GM12878 (cell line): Measurements from ENCODE around the gene LRCH3. TPM values are rescaled to one million over a fixed set of nuclear protein-coding genes. Genes with fewer than 3 reads are reported as not detected.

Source experiments
- ATAC-seq: fragments of 200-7000 bp; cut with Tn5 transposase; 3 replicates; pipeline ENCODE4 v1.9.1; 2020; ENCODE audit warnings: mild to moderate bottlenecking, moderate library complexity
- BruUV-seq: library from RNA; stranded (reverse); fragments of 400-500 nt; replicated peaks from 2 replicates; lab custom pipeline; 2021; lab: Mats Ljungman, UMichigan
- CTCF ChIA-PET: fragments of 300-600 bp; sonication (Branson Sonifier 250); formaldehyde crosslinking; extraction: SDS; loops from one replicate; lab custom pipeline; 2021; ENCODE audit warnings: inconsistent platforms; lab: Yijun Ruan, JAX
- POLR2A ChIA-PET: fragments of 350-600 bp; formaldehyde crosslinking; extraction: SDS; loops from one replicate; lab custom pipeline; 2021; ENCODE audit warnings: inconsistent platforms; lab: Charles Lee
- RAD21 ChIA-PET: fragments of 300-600 bp; sonication (Branson Sonifier 250); formaldehyde crosslinking; loops from one replicate; lab custom pipeline; 2023; ENCODE audit warnings: antibody characterized with exemption; ENCODE audit not compliant: unreplicated experiment; lab: Charles Lee
- SMC1A ChIA-PET: fragments of 300-600 bp; sonication (Branson Sonifier 250); formaldehyde crosslinking; loops from one replicate; lab custom pipeline; 2023; ENCODE audit not compliant: unreplicated experiment, uncharacterized antibody; lab: Charles Lee
- DNase-seq: peaks from one replicate; pipeline ENCODE4 v3.0.0-alpha.2; 2011; ENCODE audit warnings: low read depth, low spot score
- FAIRE-seq: peaks from 3 replicates; lab custom pipeline; 2011; peaks lifted over from hg19 to GRCh38; lab: Jason Lieb, UNC
- H2AFZ ChIP-seq: 2 replicates; pipeline ENCODE4 v1.6.0; 2011; ENCODE audit warnings: low read depth, low read length, control low read depth; ENCODE audit not compliant: control insufficient read depth
- H3K27ac ChIP-seq: 2 replicates; pipeline ENCODE4 v1.5.1; 2011; ENCODE audit warnings: control low read depth; ENCODE audit not compliant: control insufficient read depth, insufficient read depth
- H3K27me3 ChIP-seq, 2 experiments: replicated peaks in 1 of 2; 2 replicates each; pipeline versions ENCODE4 v1.6.0 to v1.6.1; 2011; ENCODE audit warnings: low read length in 1 of 2; ENCODE audit not compliant: control insufficient read depth in 2 of 2, insufficient read depth in 2 of 2
- H3K36me3 ChIP-seq, 2 experiments: 2 replicates each; pipeline ENCODE4 v1.5.1; 2011; ENCODE audit warnings: low read length in 1 of 2; ENCODE audit not compliant: control insufficient read depth in 2 of 2, insufficient read depth in 2 of 2
- H3K4me1 ChIP-seq: 2 replicates; pipeline ENCODE4 v1.6.1; 2011; ENCODE audit warnings: mild to moderate bottlenecking, low read length, moderate library complexity, mixed read lengths; ENCODE audit not compliant: control insufficient read depth, insufficient read depth
- H3K4me2 ChIP-seq: 2 replicates; pipeline ENCODE4 v1.6.0; 2011; ENCODE audit warnings: control low read depth; ENCODE audit not compliant: control insufficient read depth, insufficient read depth
- H3K4me3 ChIP-seq: fragments of 200-600 bp; sonication (generic); 2 replicates; pipeline ENCODE4 v1.5.1; 2016
- H3K79me2 ChIP-seq: 2 replicates; pipeline ENCODE4 v1.6.0; 2011; ENCODE audit warnings: low read length; ENCODE audit not compliant: control insufficient read depth, insufficient read depth
- H3K9ac ChIP-seq: 2 replicates; pipeline ENCODE4 v1.8.0; 2011; ENCODE audit warnings: low read length, control low read depth, mixed read lengths; ENCODE audit not compliant: control insufficient read depth, insufficient read depth
- H3K9me3 ChIP-seq: replicated peaks from 3 replicates; pipeline ENCODE4 v1.5.1; 2011; ENCODE audit warnings: mild to moderate bottlenecking, low read length; ENCODE audit not compliant: control insufficient read depth, insufficient read depth
- H4K20me1 ChIP-seq: 2 replicates; pipeline ENCODE4 v1.6.0; 2011; ENCODE audit not compliant: control insufficient read depth, insufficient read depth
- ASH2L ChIP-seq: fragments of 300-600, 200-600 bp; sonication (generic); IDR thresholded peaks from 2 replicates; pipeline ENCODE4 v1.6.1; 2017; ENCODE audit warnings: low read depth, mild to moderate bottlenecking, borderline replicate concordance
- CHD4 ChIP-seq: fragments of 200-600 bp; sonication (generic); IDR thresholded peaks from 2 replicates; pipeline ENCODE4 v1.6.1; 2016; ENCODE audit warnings: mild to moderate bottlenecking
- ETV6 ChIP-seq, 2 experiments: fragments of 450-650 bp in 1 of 2; IDR thresholded peaks in 1 of 2; conservative IDR thresholded peaks in 1 of 2; 2 replicates each; pipeline ENCODE4 v1.6.1; 2014; ENCODE audit warnings: antibody characterized with exemption in 1 of 2, borderline replicate concordance in 1 of 2, low read depth in 1 of 2, mild to moderate bottlenecking in 1 of 2, moderate library complexity in 1 of 2
- EZH2 ChIP-seq: IDR thresholded peaks from 2 replicates; pipeline ENCODE4 v1.6.1; 2012; ENCODE audit warnings: low read depth, mild to moderate bottlenecking, control low read depth, inconsistent platforms, low read length, borderline replicate concordance; ENCODE audit not compliant: control insufficient read depth
- GATAD2B ChIP-seq: fragments of 450-650 bp; conservative IDR thresholded peaks from 2 replicates; pipeline ENCODE4 v1.6.1; 2017; ENCODE audit warnings: low read depth, mild to moderate bottlenecking, moderate library complexity
- MYC ChIP-seq: IDR thresholded peaks from 2 replicates; pipeline ENCODE4 v1.6.1; 2011; ENCODE audit warnings: mild to moderate bottlenecking, low read length, moderate library complexity, inconsistent platforms; ENCODE audit not compliant: insufficient read depth, insufficient replicate concordance, insufficient read length, severe bottlenecking
- NR2C2 ChIP-seq: IDR thresholded peaks from 2 replicates; pipeline ENCODE4 v1.6.1; 2011; ENCODE audit warnings: borderline replicate concordance, low read depth; ENCODE audit not compliant: control insufficient read depth, insufficient read length
- PBX3 ChIP-seq: IDR thresholded peaks from 2 replicates; pipeline ENCODE4 v1.6.1; 2011; ENCODE audit warnings: mild to moderate bottlenecking, low read depth, low read length, moderate library complexity; ENCODE audit not compliant: insufficient replicate concordance
- RAD21 ChIP-seq: IDR thresholded peaks from 2 replicates; pipeline ENCODE4 v1.6.1; 2011; ENCODE audit warnings: mild to moderate bottlenecking, low read depth, low read length, moderate library complexity; ENCODE audit not compliant: insufficient read depth
- ZSCAN29 ChIP-seq: fragments of 450-650 bp; IDR thresholded peaks from 2 replicates; pipeline ENCODE4 v1.6.1; 2017; ENCODE audit warnings: mild to moderate bottlenecking, moderate library complexity
- WGBS: methylation state at CpG from one replicate; pipeline ENCODE4 v1.1.6; 2016; ENCODE audit warnings: low lambda C conversion rate; ENCODE audit not compliant: insufficient replicate concordance, insufficient coverage; ENCODE audit errors: missing lambda C conversion rate; 5-methylcytosine and 5-hydroxymethylcytosine counted together
- in situ Hi-C: fragments of 300-500 bp; cut with MboI; formaldehyde crosslinking; loops from 9 replicates; pipeline ENCODE4 v1.14.3; 2018; ENCODE audit warnings: mixed read lengths
- intact Hi-C: fragments of 100-400 bp; cut with micrococcal nuclease; formaldehyde crosslinking; loops from one replicate; pipeline ENCODE4 v1.14.2; 2022; ENCODE audit not compliant: unreplicated experiment
- polyA plus RNA-seq, 11 experiments: library from polyadenylated mRNA; depleted of rRNA in 4 of 11; unstranded in 6 of 11; stranded (reverse) in 5 of 11; fragments of >200 nt; fragmentation: Nextera tagmentation in 4 of 11; fragmentation: Illumina TruSeq in 1 of 11; extraction: Ambion mirVana in 4 of 11; extraction: Trizol in 1 of 11; gene quantifications; 1 replicate in 1 of 11; 2 replicates in 10 of 11; pipeline versions ENCODE4 v1.2.1 to v1.2.3, GENCODE V29; 2011 to 2016; ENCODE audit warnings: inconsistent platforms in 2 of 11, missing spikeins in 2 of 11, low read depth in 1 of 11
- total RNA-seq, 4 experiments: library from RNA; depleted of rRNA in 3 of 4; stranded (reverse); fragments of >200 nt in 3 of 4; fragmentation: Illumina TruSeq in 1 of 4; extraction: Trizol in 1 of 4; gene quantifications; 2 replicates each; pipeline versions ENCODE4 v1.2.1 to v1.2.3, GENCODE V29; 2013 to 2021
- TF ChIP-seq, protein P1 (sequence below): fragments of 450-650 bp; IDR thresholded peaks from 2 replicates; pipeline ENCODE4 v1.6.1; 2017; ENCODE audit warnings: mild to moderate bottlenecking, low read depth, inconsistent platforms; ENCODE audit not compliant: poor library complexity, severe bottlenecking
- TF ChIP-seq, protein P2 (sequence below): fragments of 450-650 bp; formaldehyde crosslinking; IDR thresholded peaks from 2 replicates; pipeline ENCODE4 v1.4.0; 2022; ENCODE audit warnings: mild to moderate bottlenecking, moderate library complexity
- TF ChIP-seq, protein P3 (sequence below): fragments of 450-650 bp; IDR thresholded peaks from 2 replicates; pipeline ENCODE4 v1.6.1; 2017; ENCODE audit warnings: mild to moderate bottlenecking

Gene LRCH3
- total and polyA plus RNA-seq, 10 of the 15 experiments (the other 5 are each of a cell fraction or from before 2014, with no cell fraction given) = 3.9 to 136 (median 40.6) TPM

DNA sequence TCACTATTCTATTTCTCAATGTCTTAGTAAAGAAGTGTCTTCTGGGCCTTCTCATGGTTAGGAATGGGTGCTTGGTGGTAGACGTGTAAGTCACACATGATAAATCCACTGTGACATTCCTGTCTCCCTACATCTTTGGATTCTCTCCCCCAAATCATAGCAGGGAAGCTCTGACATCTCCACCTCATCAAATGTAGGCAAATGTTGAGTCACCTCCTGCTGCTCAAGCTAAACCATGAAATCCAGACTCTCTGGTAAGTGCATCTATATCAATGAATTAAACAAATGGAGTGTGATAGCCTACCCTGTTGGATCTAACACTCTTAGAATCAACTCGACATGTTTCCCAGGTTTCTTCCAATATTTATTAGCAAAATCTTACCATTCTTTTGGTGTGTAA lies 116.1 kb downstream of the LRCH3 start:
- in situ Hi-C loops = no loop called here
- DNase-seq (no peak), ATAC-seq (no peak), FAIRE-seq (no peak)
- BruUV-seq = no TSS peak
- no peaks in the 10 kb centered on the region for H4K20me1 ChIP-seq
- H3K4me2 ChIP-seq = no peak overlapping the region
- no peaks in the 10 kb centered on the region for H3K79me2 ChIP-seq
- H3K9me3 ChIP-seq = no peaks in the 10 kb centered on the region
- TF ChIP-seq, protein P1, sequence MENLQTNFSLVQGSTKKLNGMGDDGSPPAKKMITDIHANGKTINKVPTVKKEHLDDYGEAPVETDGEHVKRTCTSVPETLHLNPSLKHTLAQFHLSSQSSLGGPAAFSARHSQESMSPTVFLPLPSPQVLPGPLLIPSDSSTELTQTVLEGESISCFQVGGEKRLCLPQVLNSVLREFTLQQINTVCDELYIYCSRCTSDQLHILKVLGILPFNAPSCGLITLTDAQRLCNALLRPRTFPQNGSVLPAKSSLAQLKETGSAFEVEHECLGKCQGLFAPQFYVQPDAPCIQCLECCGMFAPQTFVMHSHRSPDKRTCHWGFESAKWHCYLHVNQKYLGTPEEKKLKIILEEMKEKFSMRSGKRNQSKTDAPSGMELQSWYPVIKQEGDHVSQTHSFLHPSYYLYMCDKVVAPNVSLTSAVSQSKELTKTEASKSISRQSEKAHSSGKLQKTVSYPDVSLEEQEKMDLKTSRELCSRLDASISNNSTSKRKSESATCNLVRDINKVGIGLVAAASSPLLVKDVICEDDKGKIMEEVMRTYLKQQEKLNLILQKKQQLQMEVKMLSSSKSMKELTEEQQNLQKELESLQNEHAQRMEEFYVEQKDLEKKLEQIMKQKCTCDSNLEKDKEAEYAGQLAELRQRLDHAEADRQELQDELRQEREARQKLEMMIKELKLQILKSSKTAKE = no peak
- no peak for TF ChIP-seq NR2C2
- TF ChIP-seq, protein P2, sequence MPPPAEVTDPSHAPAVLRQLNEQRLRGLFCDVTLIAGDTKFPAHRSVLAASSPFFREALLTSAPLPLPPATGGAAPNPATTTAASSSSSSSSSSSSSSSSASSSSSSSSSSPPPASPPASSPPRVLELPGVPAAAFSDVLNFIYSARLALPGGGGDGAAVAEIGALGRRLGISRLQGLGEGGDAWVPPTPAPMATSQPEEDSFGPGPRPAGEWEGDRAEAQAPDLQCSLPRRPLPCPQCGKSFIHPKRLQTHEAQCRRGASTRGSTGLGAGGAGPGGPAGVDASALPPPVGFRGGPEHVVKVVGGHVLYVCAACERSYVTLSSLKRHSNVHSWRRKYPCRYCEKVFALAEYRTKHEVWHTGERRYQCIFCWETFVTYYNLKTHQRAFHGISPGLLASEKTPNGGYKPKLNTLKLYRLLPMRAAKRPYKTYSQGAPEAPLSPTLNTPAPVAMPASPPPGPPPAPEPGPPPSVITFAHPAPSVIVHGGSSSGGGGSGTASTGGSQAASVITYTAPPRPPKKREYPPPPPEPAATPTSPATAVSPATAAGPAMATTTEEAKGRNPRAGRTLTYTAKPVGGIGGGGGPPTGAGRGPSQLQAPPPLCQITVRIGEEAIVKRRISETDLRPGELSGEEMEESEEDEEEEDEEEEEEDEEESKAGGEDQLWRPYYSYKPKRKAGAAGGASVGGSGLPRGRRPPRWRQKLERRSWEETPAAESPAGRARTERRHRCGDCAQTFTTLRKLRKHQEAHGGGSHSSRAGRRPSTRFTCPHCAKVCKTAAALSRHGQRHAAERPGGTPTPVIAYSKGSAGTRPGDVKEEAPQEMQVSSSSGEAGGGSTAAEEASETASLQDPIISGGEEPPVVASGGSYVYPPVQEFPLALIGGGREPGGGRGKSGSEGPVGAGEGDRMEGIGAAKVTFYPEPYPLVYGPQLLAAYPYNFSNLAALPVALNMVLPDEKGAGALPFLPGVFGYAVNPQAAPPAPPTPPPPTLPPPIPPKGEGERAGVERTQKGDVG (CRISPR knock-in tag) = no peak
- TF ChIP-seq ZSCAN29 = no peak
- TF ChIP-seq RAD21 = no peak
- TF ChIP-seq PBX3 = no peak
- no peak for TF ChIP-seq CHD4
- TF ChIP-seq GATAD2B = no peak
- TF ChIP-seq MYC = no peak
- TF ChIP-seq EZH2 = no peak
- TF ChIP-seq, protein P3, sequence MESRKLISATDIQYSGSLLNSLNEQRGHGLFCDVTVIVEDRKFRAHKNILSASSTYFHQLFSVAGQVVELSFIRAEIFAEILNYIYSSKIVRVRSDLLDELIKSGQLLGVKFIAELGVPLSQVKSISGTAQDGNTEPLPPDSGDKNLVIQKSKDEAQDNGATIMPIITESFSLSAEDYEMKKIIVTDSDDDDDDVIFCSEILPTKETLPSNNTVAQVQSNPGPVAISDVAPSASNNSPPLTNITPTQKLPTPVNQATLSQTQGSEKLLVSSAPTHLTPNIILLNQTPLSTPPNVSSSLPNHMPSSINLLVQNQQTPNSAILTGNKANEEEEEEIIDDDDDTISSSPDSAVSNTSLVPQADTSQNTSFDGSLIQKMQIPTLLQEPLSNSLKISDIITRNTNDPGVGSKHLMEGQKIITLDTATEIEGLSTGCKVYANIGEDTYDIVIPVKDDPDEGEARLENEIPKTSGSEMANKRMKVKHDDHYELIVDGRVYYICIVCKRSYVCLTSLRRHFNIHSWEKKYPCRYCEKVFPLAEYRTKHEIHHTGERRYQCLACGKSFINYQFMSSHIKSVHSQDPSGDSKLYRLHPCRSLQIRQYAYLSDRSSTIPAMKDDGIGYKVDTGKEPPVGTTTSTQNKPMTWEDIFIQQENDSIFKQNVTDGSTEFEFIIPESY = no peak
- TF ChIP-seq ASH2L = no peak
- no peak for TF ChIP-seq ETV6 (conservative IDR thresholded peaks at IDR 0.05 in 1 of 2, IDR thresholded peaks at IDR 0.05 in 1 of 2; ENCODE audit: borderline replicate concordance in 1 of 2, low read depth in 1 of 2)
- ChIA-PET SMC1A (interaction anchor here (0.7 to 1.5 kb wide), 3 partner anchors 36 to 76 kb away, joined by 3 to 6 read pairs (median 4); no protein-coding TSS in a partner anchor), POLR2A (interaction anchor here (0.8 kb wide), 1 partner anchor 35 kb away, joined by 4 read pairs; no protein-coding TSS in a partner anchor), CTCF (interaction anchor here (0.7 to 5.5 kb wide), 5 partner anchors 17 to 73 kb away, joined by 3 to 71 read pairs (median 3); no protein-coding TSS in a partner anchor), RAD21 (interaction anchor here (1.6 to 2.1 kb wide), 2 partner anchors 35 to 308 kb away, joined by 5 to 20 read pairs; no protein-coding TSS in a partner anchor)
- no peak overlapping the region for H3K9ac ChIP-seq
- no peaks in the 10 kb centered on the region for H3K27me3 ChIP-seq
- H3K27ac ChIP-seq = no peak overlapping the region
- no peaks in the 10 kb centered on the region for H3K36me3 ChIP-seq
- H2AFZ ChIP-seq = no peak overlapping the region
- H3K4me1 ChIP-seq = peaks cover 7% of the 10 kb centered on the region; the same call in 1 of the 2 replicates
- H3K4me3 ChIP-seq = no peak overlapping the region
- intact Hi-C loops = loop anchor here (5.0 kb wide), 1 partner anchor 150 kb away; no protein-coding TSS in a partner anchor
- 62% methylated on average over 2 of the region's 2 CpGs for WGBS
